ENCODE measurements around the gene HPSE2.

Gene HPSE2

GRCh38 chr10:98667081-98667480 lies 568.6 kb downstream of the HPSE2 start:
- DNase-seq: no peak

GRCh38 chr10:98666276-98666675 lies 569.4 kb downstream of the HPSE2 start:
- no peak for DNase-seq

GRCh38 chr10:98664329-98665042 lies 571.2 kb downstream of the HPSE2 start:
- DNase-seq: no peak

GRCh38 chr10:98659951-98660350 lies 575.7 kb downstream of the HPSE2 start:
- DNase-seq: no peak

- no peak for DNase-seq
Measured at GRCh38 chr10:98655492-98655891, 580.2 kb downstream of the HPSE2 start.

GRCh38 chr10:98649170-98649569 lies 586.5 kb downstream of the HPSE2 start:
- DNase-seq: no peak

GRCh38 chr10:98646998-98647917 lies 588.4 kb downstream of the HPSE2 start:
- DNase-seq: no peak

GRCh38 chr10:98644466-98644865 lies 591.2 kb downstream of the HPSE2 start:
- DNase-seq: no peak

- DNase-seq: no peak
Measured at GRCh38 chr10:98642281-98642680, 593.4 kb downstream of the HPSE2 start.

- no peak for DNase-seq
Measured at GRCh38 chr10:98638920-98639319, 596.7 kb downstream of the HPSE2 start.

- DNase-seq: no peak
Measured at GRCh38 chr10:98636921-98637329, 598.7 kb downstream of the HPSE2 start.

GRCh38 chr10:98632456-98633150 lies 603.0 kb downstream of the HPSE2 start:
- no peak for DNase-seq

GRCh38 chr10:98628206-98628605 lies 607.4 kb downstream of the HPSE2 start:
- DNase-seq: no peak

- DNase-seq: no peak
Measured at GRCh38 chr10:98627711-98628110, 607.9 kb downstream of the HPSE2 start.

- no peak for DNase-seq
Measured at GRCh38 chr10:98624963-98625362, 610.7 kb downstream of the HPSE2 start.

GRCh38 chr10:98623176-98623575 lies 612.5 kb downstream of the HPSE2 start:
- no peak for DNase-seq

GRCh38 chr10:98621630-98622029 lies 614.0 kb downstream of the HPSE2 start:
- DNase-seq: no peak

- no peak for DNase-seq
Measured at GRCh38 chr10:98620503-98620902, 615.1 kb downstream of the HPSE2 start.

- DNase-seq: no peak
Measured at GRCh38 chr10:98619446-98619845, 616.2 kb downstream of the HPSE2 start.

- DNase-seq: no peak
Measured at GRCh38 chr10:98617906-98618520, 617.6 kb downstream of the HPSE2 start.

GRCh38 chr10:98613446-98613845 lies 622.2 kb downstream of the HPSE2 start:
- DNase-seq: no peak

- peak; percentile 34 for DNase-seq
Measured at GRCh38 chr10:98611436-98611835, 624.2 kb downstream of the HPSE2 start.

GRCh38 chr10:98610836-98611235 lies 624.8 kb downstream of the HPSE2 start:
- DNase-seq: no peak
